NCI-H748 (cell line): Measurements from ENCODE around the gene ZNF644.
"Not testable (repeated sequence)": the region's sequence is repeated elsewhere in the genome, so short reads cannot be mapped to it uniquely, and the experiment has no call there.

Experiments used
- DNase-seq: peaks from one replicate; lab custom pipeline; 2025; ENCODE audit not compliant: unreplicated experiment; lab: John Stamatoyannopoulos, UW

ZNF644 gene

GRCh38 chr1:90928231-90928630 is 93.6 kb downstream of the ZNF644 start:
- not testable (repeated sequence) for DNase-seq

GRCh38 chr1:90927674-90928073 is 94.2 kb downstream of the ZNF644 start:
- DNase-seq = not testable (repeated sequence)

GRCh38 chr1:90926971-90927370 is 94.9 kb downstream of the ZNF644 start:
- no peak for DNase-seq

- no peak for DNase-seq
Measured at GRCh38 chr1:90925928-90926869, 95.6 kb downstream of the ZNF644 start.

- peak; percentile 47 for DNase-seq
Measured at GRCh38 chr1:90924982-90925381, 96.9 kb downstream of the ZNF644 start.

- DNase-seq = no peak
Measured at GRCh38 chr1:90922996-90923395, 98.8 kb downstream of the ZNF644 start.

GRCh38 chr1:90922202-90922601 is 99.6 kb downstream of the ZNF644 start:
- no peak for DNase-seq

- DNase-seq = no peak
Measured at GRCh38 chr1:90919900-90920299, 101.9 kb downstream of the ZNF644 start.

GRCh38 chr1:90919190-90919719 is 102.6 kb downstream of the ZNF644 start:
- no peak for DNase-seq

- DNase-seq = no peak
Measured at GRCh38 chr1:90911353-90911752, 110.5 kb downstream of the ZNF644 start.

GRCh38 chr1:90902672-90903071 is 119.2 kb downstream of the ZNF644 start:
- DNase-seq = no peak

- DNase-seq = no peak
Measured at GRCh38 chr1:90899263-90899662, 122.6 kb downstream of the ZNF644 start.

- DNase-seq = not testable (repeated sequence)
Measured at GRCh38 chr1:90893679-90894078, 128.2 kb downstream of the ZNF644 start.

GRCh38 chr1:90892884-90893283 is 129.0 kb downstream of the ZNF644 start:
- not testable (repeated sequence) for DNase-seq

GRCh38 chr1:90892196-90892595 is 129.6 kb downstream of the ZNF644 start:
- DNase-seq = not testable (repeated sequence)

- not testable (repeated sequence) for DNase-seq
Measured at GRCh38 chr1:90891756-90892155, 130.1 kb downstream of the ZNF644 start.

- DNase-seq = no peak
Measured at GRCh38 chr1:90882221-90882620, 139.6 kb downstream of the ZNF644 start.

- peak; percentile 35 for DNase-seq
Measured at GRCh38 chr1:90881034-90881433, 140.8 kb downstream of the ZNF644 start.

GRCh38 chr1:90879281-90879680 is 142.6 kb downstream of the ZNF644 start:
- DNase-seq = peak; percentile 4

GRCh38 chr1:90876101-90876500 is 145.7 kb downstream of the ZNF644 start:
- DNase-seq = no peak
